Measurements from ENCODE around the gene FRMD8. TPM values are rescaled to one million over a fixed set of nuclear protein-coding genes. Genes with fewer than 3 reads are reported as not detected.
A peak's percentile ranks its signal among the peaks of the same experiment; 100 is the strongest.

Gene FRMD8
- total RNA-seq, 1 donor from 2014 or later, result 11.1 TPM

- peaks cover 22% of the 10 kb centered on the region for H3K9me3 Mint-ChIP-seq (ENCODE audit: unreplicated experiment)
- H3K4me3 Mint-ChIP-seq (ENCODE audit: unreplicated experiment), result peak overlapping the region; percentile 63
- H3K4me1 Mint-ChIP-seq (ENCODE audit: low read depth, unreplicated experiment), result peaks cover 40% of the 10 kb centered on the region
- TF ChIP-seq CTCF (IDR thresholded peaks at IDR 0.05; ENCODE audit: partially characterized antibody, unreplicated experiment), result no peak
- peaks cover 3% of the 10 kb centered on the region for H3K36me3 Mint-ChIP-seq (ENCODE audit: unreplicated experiment)
- peak overlapping the region; percentile 93 for H3K27ac Mint-ChIP-seq (ENCODE audit: unreplicated experiment)
- no peak for DNase-seq
- peaks cover 13% of the 10 kb centered on the region for H3K27me3 Mint-ChIP-seq (ENCODE audit: unreplicated experiment)
Observed at GRCh38 chr11:65419460-65419771, 33.0 kb downstream of the FRMD8 start.

- Mint-ChIP-seq H3K27ac (ENCODE audit: unreplicated experiment) (peak overlapping the region; percentile 59), H3K4me3 (ENCODE audit: unreplicated experiment) (no peak overlapping the region), H3K9me3 (ENCODE audit: unreplicated experiment) (peaks cover 24% of the 10 kb centered on the region), H3K4me1 (ENCODE audit: low read depth, unreplicated experiment) (peaks cover 44% of the 10 kb centered on the region), H3K36me3 (ENCODE audit: unreplicated experiment) (peaks cover 4% of the 10 kb centered on the region), H3K27me3 (ENCODE audit: unreplicated experiment) (peaks cover 16% of the 10 kb centered on the region)
- no peak for DNase-seq
- TF ChIP-seq CTCF (IDR thresholded peaks at IDR 0.05; ENCODE audit: partially characterized antibody, unreplicated experiment), result no peak
Observed at GRCh38 chr11:65419772-65420481, 33.5 kb downstream of the FRMD8 start.

GRCh38 chr11:65420506-65420905, 34.1 kb downstream of the FRMD8 start:
- no peak for TF ChIP-seq CTCF (IDR thresholded peaks at IDR 0.05; ENCODE audit: partially characterized antibody, unreplicated experiment)
- no peak for DNase-seq
- Mint-ChIP-seq H3K36me3 (ENCODE audit: unreplicated experiment) (peaks cover 4% of the 10 kb centered on the region), H3K4me1 (ENCODE audit: low read depth, unreplicated experiment) (peaks cover 42% of the 10 kb centered on the region), H3K27me3 (ENCODE audit: unreplicated experiment) (peaks cover 16% of the 10 kb centered on the region), H3K4me3 (ENCODE audit: unreplicated experiment) (peak overlapping the region; percentile 87), H3K9me3 (ENCODE audit: unreplicated experiment) (peaks cover 24% of the 10 kb centered on the region), H3K27ac (ENCODE audit: unreplicated experiment) (peak overlapping the region; percentile 96)

GRCh38 chr11:65420979-65421793, 34.7 kb downstream of the FRMD8 start:
- Mint-ChIP-seq H3K9me3 (ENCODE audit: unreplicated experiment) (peaks cover 24% of the 10 kb centered on the region), H3K4me1 (ENCODE audit: low read depth, unreplicated experiment) (peaks cover 40% of the 10 kb centered on the region), H3K36me3 (ENCODE audit: unreplicated experiment) (peaks cover 4% of the 10 kb centered on the region), H3K27ac (ENCODE audit: unreplicated experiment) (peak overlapping the region; percentile 96), H3K27me3 (ENCODE audit: unreplicated experiment) (peaks cover 16% of the 10 kb centered on the region), H3K4me3 (ENCODE audit: unreplicated experiment) (peak overlapping the region; percentile 87)
- DNase-seq, result no peak
- TF ChIP-seq CTCF (IDR thresholded peaks at IDR 0.05; ENCODE audit: partially characterized antibody, unreplicated experiment), result no peak

Data from glutamatergic neuron (in vitro differentiated cells).